ENCODE measurements around the gene RALA.

Gene RALA

GRCh38 chr7:39580149-39580874 is 43.1 kb upstream of the RALA start:
- Histone ChIP-seq H3F3A (ENCODE audit: insufficient read depth, low read length) (no peaks in the 10 kb centered on the region), H3K4me1 (ENCODE audit: insufficient read depth, low read length, severe bottlenecking) (no peaks in the 10 kb centered on the region), H4K20me1 (ENCODE audit: insufficient read depth, low read length) (no peaks in the 10 kb centered on the region), H3K27me3 (ENCODE audit: insufficient read depth, low read length) (no peaks in the 10 kb centered on the region), H3K4me2 (ENCODE audit: low read length) (no peak overlapping the region), H3K79me2 (ENCODE audit: insufficient read depth, low read length) (no peaks in the 10 kb centered on the region), H3K9me2 (ENCODE audit: low read depth, low read length) (no peaks in the 10 kb centered on the region), H3K9me3 (ENCODE audit: low read length) (no peaks in the 10 kb centered on the region), H3K4me3 (ENCODE audit: low read depth, low read length, poor library complexity, severe bottlenecking) (no peak overlapping the region), H2AFZ (ENCODE audit: low read length) (0 out of 2 replicates have a peak overlapping the region, but pooled peaks have one; percentile 7), H3K36me3 (ENCODE audit: insufficient read depth, low read length) (no peaks in the 10 kb centered on the region), H3K27ac (ENCODE audit: low read depth, low read length, poor library complexity, severe bottlenecking) (no peak overlapping the region), H3K9ac (ENCODE audit: low read length) (no peak overlapping the region)
- TF ChIP-seq EZH2 (IDR thresholded peaks at IDR 0.05; ENCODE audit: borderline replicate concordance, low read length), result no peak
- TF ChIP-seq CTCF (IDR thresholded peaks at IDR 0.05; ENCODE audit: low read length), result peak; percentile 96

- no peak overlapping the region for H3K9ac ChIP-seq (ENCODE audit: low read length)
- no peaks in the 10 kb centered on the region for H3F3A ChIP-seq (ENCODE audit: insufficient read depth, low read length)
- H3K79me2 ChIP-seq (ENCODE audit: insufficient read depth, low read length), result no peaks in the 10 kb centered on the region
- H4K20me1 ChIP-seq (ENCODE audit: insufficient read depth, low read length), result no peaks in the 10 kb centered on the region
- H3K36me3 ChIP-seq (ENCODE audit: insufficient read depth, low read length), result no peaks in the 10 kb centered on the region
- H3K4me3 ChIP-seq (ENCODE audit: low read depth, low read length, poor library complexity, severe bottlenecking), result no peak overlapping the region
- no peaks in the 10 kb centered on the region for H3K27me3 ChIP-seq (ENCODE audit: insufficient read depth, low read length)
- TF ChIP-seq CTCF (IDR thresholded peaks at IDR 0.05; ENCODE audit: low read length), result no peak
- TF ChIP-seq EZH2 (IDR thresholded peaks at IDR 0.05; ENCODE audit: borderline replicate concordance, low read length), result no peak
- H3K27ac ChIP-seq (ENCODE audit: low read depth, low read length, poor library complexity, severe bottlenecking), result no peak overlapping the region
- no peaks in the 10 kb centered on the region for H3K4me1 ChIP-seq (ENCODE audit: insufficient read depth, low read length, severe bottlenecking)
- no peaks in the 10 kb centered on the region for H3K9me3 ChIP-seq (ENCODE audit: low read length)
- H2AFZ ChIP-seq (ENCODE audit: low read length), result no peak overlapping the region
- H3K9me2 ChIP-seq (ENCODE audit: low read depth, low read length), result no peaks in the 10 kb centered on the region
- no peak overlapping the region for H3K4me2 ChIP-seq (ENCODE audit: low read length)
Observed at GRCh38 chr7:39582536-39582935, 40.8 kb upstream of the RALA start.

GRCh38 chr7:39583539-39583938 is 39.8 kb upstream of the RALA start:
- Histone ChIP-seq H3K9ac (ENCODE audit: low read length) (no peak overlapping the region), H2AFZ (ENCODE audit: low read length) (no peak overlapping the region), H3K9me3 (ENCODE audit: low read length) (no peaks in the 10 kb centered on the region), H4K20me1 (ENCODE audit: insufficient read depth, low read length) (no peaks in the 10 kb centered on the region), H3K4me1 (ENCODE audit: insufficient read depth, low read length, severe bottlenecking) (no peaks in the 10 kb centered on the region), H3K36me3 (ENCODE audit: insufficient read depth, low read length) (no peaks in the 10 kb centered on the region), H3F3A (ENCODE audit: insufficient read depth, low read length) (no peaks in the 10 kb centered on the region), H3K27ac (ENCODE audit: low read depth, low read length, poor library complexity, severe bottlenecking) (no peak overlapping the region), H3K4me2 (ENCODE audit: low read length) (no peak overlapping the region), H3K4me3 (ENCODE audit: low read depth, low read length, poor library complexity, severe bottlenecking) (no peak overlapping the region), H3K27me3 (ENCODE audit: insufficient read depth, low read length) (no peaks in the 10 kb centered on the region), H3K9me2 (ENCODE audit: low read depth, low read length) (no peaks in the 10 kb centered on the region), H3K79me2 (ENCODE audit: insufficient read depth, low read length) (no peaks in the 10 kb centered on the region)
- TF ChIP-seq CTCF (IDR thresholded peaks at IDR 0.05; ENCODE audit: low read length) (no peak), EZH2 (IDR thresholded peaks at IDR 0.05; ENCODE audit: borderline replicate concordance, low read length) (no peak)
